ENCODE results near the gene C3orf85.

The C3orf85 gene

GRCh38 chr3:109136523-109136922 is at the start of gene C3orf85:
C3orf85 (plus strand) TSS chr3:109136719; CDS start chr3:109136848, 129 bp downstream.
- TF ChIP-seq CTCF (IDR thresholded peaks at IDR 0.05; ENCODE audit: insufficient read depth, low read depth, low read length, missing control alignments): no peak
- DNase-seq (ENCODE audit: low read depth): no peak
- no peak within 1 kb of the TSS for H3K4me3 ChIP-seq (ENCODE audit: low read depth, low read length)

- no peak for DNase-seq (ENCODE audit: low read depth)
These were observed 47.3 kb upstream of the C3orf85 start for GRCh38 chr3:109089265-109089664.

GRCh38 chr3:109091846-109092245 is 44.7 kb upstream of the C3orf85 start:
- no peak for DNase-seq (ENCODE audit: low read depth)
- H3K4me3 ChIP-seq (ENCODE audit: low read depth, low read length): no peak overlapping the region
- no peak for TF ChIP-seq CTCF (IDR thresholded peaks at IDR 0.05; ENCODE audit: insufficient read depth, low read depth, low read length, missing control alignments)

More at GRCh38 chr3:109089265-109089664, 47.3 kb upstream of the C3orf85 start:
- TF ChIP-seq CTCF (IDR thresholded peaks at IDR 0.05; ENCODE audit: insufficient read depth, low read depth, low read length, missing control alignments): no peak
- H3K4me3 ChIP-seq (ENCODE audit: low read depth, low read length): no peak overlapping the region

GRCh38 chr3:109093561-109093960 is 43.0 kb upstream of the C3orf85 start:
- DNase-seq (ENCODE audit: low read depth): no peak
- TF ChIP-seq CTCF (IDR thresholded peaks at IDR 0.05; ENCODE audit: insufficient read depth, low read depth, low read length, missing control alignments): no peak
- H3K4me3 ChIP-seq (ENCODE audit: low read depth, low read length): no peak overlapping the region

- no peak for DNase-seq (ENCODE audit: low read depth)
- no peak overlapping the region for H3K4me3 ChIP-seq (ENCODE audit: low read depth, low read length)
- no peak for TF ChIP-seq CTCF (IDR thresholded peaks at IDR 0.05; ENCODE audit: insufficient read depth, low read depth, low read length, missing control alignments)
These were observed 41.4 kb upstream of the C3orf85 start for GRCh38 chr3:109095166-109095565.

- DNase-seq (ENCODE audit: low read depth): peak; percentile 26
- peak; percentile 51 for TF ChIP-seq CTCF (IDR thresholded peaks at IDR 0.05; ENCODE audit: insufficient read depth, low read depth, low read length, missing control alignments)
- no peak overlapping the region for H3K4me3 ChIP-seq (ENCODE audit: low read depth, low read length)
These were observed 38.4 kb upstream of the C3orf85 start for GRCh38 chr3:109098079-109098644.

GRCh38 chr3:109109574-109109973 is 26.9 kb upstream of the C3orf85 start:
- no peak overlapping the region for H3K4me3 ChIP-seq (ENCODE audit: low read depth, low read length)
- no peak for DNase-seq (ENCODE audit: low read depth)
- no peak for TF ChIP-seq CTCF (IDR thresholded peaks at IDR 0.05; ENCODE audit: insufficient read depth, low read depth, low read length, missing control alignments)

Measured in GM12865 (cell line).